GM18870 (cell line): ENCODE measurements around the gene EME2.

Experiments
- ATAC-seq: cut with Tn5 transposase; IDR thresholded peaks from one replicate; pipeline ENCODE4 v1.9.1; 2021; ENCODE audit warnings: moderate library complexity; ENCODE audit not compliant: unreplicated experiment

Gene EME2

GRCh38 chr16:1817716-1818115, 45.1 kb downstream of the EME2 start:
- no peak for ATAC-seq

- ATAC-seq = no peak
These were observed 45.7 kb downstream of the EME2 start for GRCh38 chr16:1818204-1818872.

GRCh38 chr16:1818873-1819525, 46.4 kb downstream of the EME2 start:
- ATAC-seq = no peak

- ATAC-seq = no peak
These were observed 47.0 kb downstream of the EME2 start for GRCh38 chr16:1819611-1820010.

- no peak for ATAC-seq
These were observed 47.7 kb downstream of the EME2 start for GRCh38 chr16:1820096-1820945.

GRCh38 chr16:1820946-1821290, 48.3 kb downstream of the EME2 start:
- no peak for ATAC-seq

- ATAC-seq = no peak
These were observed 49.4 kb downstream of the EME2 start for GRCh38 chr16:1821861-1822611.

GRCh38 chr16:1822801-1823200, 50.2 kb downstream of the EME2 start:
- ATAC-seq = no peak

GRCh38 chr16:1823821-1824220, 51.2 kb downstream of the EME2 start:
- no peak for ATAC-seq

- ATAC-seq = no peak
These were observed 52.8 kb downstream of the EME2 start for GRCh38 chr16:1825381-1825863.
